D721Med (cell line): ENCODE data around the gene UBE2S.

Experiments
- DNase-seq: peaks from one replicate; pipeline ENCODE4 v3.0.0; 2011; ENCODE audit warnings: low spot score; ENCODE audit not compliant: insufficient read length
- FAIRE-seq: peaks from 2 replicates; lab custom pipeline; 2011; peaks lifted over from hg19 to GRCh38; lab: Jason Lieb, UNC
- TF ChIP-seq, protein P1 (sequence below): IDR thresholded peaks from 2 replicates; pipeline ENCODE4 v1.5.1; 2012; ENCODE audit warnings: mild to moderate bottlenecking, control low read depth; ENCODE audit not compliant: insufficient read depth; ENCODE audit errors: missing control alignments

UBE2S gene

GRCh38 chr19:55443045-55443823 lies 35.6 kb upstream of the UBE2S start, which contains the start of gene SHISA7:
TSS of gene SHISA7 (minus strand) at chr19:55443300. CDS start at chr19:55442863, 437 bp downstream.
- TF ChIP-seq, protein P1, sequence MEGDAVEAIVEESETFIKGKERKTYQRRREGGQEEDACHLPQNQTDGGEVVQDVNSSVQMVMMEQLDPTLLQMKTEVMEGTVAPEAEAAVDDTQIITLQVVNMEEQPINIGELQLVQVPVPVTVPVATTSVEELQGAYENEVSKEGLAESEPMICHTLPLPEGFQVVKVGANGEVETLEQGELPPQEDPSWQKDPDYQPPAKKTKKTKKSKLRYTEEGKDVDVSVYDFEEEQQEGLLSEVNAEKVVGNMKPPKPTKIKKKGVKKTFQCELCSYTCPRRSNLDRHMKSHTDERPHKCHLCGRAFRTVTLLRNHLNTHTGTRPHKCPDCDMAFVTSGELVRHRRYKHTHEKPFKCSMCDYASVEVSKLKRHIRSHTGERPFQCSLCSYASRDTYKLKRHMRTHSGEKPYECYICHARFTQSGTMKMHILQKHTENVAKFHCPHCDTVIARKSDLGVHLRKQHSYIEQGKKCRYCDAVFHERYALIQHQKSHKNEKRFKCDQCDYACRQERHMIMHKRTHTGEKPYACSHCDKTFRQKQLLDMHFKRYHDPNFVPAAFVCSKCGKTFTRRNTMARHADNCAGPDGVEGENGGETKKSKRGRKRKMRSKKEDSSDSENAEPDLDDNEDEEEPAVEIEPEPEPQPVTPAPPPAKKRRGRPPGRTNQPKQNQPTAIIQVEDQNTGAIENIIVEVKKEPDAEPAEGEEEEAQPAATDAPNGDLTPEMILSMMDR: no peak

GRCh38 chr19:55442372-55442961 lies 34.9 kb upstream of the UBE2S start:
- FAIRE-seq (no peak), DNase-seq (no peak)
- TF ChIP-seq, protein P1: no peak

More at GRCh38 chr19:55443045-55443823, 35.6 kb upstream of the UBE2S start, which contains the start of gene SHISA7:
- DNase-seq: no peak
- FAIRE-seq: no peak

DNA sequence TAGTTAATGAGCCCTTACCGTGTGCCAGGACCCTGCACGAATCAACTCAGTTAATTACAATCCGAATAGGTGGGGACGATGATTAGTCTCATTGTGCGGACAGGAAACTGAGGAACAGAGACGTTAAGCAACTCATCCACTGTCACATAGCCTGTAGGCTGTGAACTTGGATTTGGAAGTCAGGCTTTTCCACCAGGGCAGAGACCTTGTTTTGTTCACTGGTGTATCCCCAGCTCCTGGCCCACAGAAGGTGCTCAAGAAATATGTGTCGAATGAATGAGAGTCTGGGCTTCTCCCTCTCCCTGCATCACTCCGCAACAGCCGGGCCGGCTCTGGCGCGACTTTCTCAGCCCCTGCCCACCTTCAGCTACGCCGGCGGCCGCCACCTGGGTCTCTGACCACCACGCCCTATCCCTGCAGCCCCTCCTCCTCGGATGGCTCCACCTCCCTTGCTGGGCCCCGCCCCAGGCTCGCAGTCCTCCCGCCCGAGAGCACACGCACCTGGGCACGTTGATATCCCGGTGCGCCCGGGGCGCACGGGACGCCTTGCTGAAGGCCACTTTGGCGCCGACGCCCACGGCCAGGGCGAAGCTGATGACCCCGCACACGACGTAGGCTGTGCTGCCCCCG lies 34.2 kb upstream of the UBE2S start:
- no peak for FAIRE-seq
- DNase-seq: no peak
- TF ChIP-seq, protein P1: no peak

DNA sequence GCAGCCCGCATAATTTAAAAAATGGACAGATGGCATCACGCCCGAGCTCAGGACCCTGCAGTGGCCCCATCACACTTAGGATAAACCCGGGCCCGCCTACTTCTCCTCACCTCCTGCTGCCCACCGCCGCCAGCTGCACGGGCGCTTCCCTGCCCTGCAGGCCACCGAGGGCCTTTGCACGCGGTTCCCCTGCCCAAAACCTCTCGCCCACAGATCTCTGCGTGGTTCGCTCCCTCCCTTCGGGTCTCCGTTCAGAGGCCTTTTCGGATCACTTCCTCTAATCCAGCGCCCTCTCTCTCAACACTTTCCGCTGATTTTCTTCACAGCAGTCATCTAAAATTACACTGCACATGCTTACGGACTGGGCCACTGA lies 33.7 kb upstream of the UBE2S start:
- DNase-seq (no peak), FAIRE-seq (no peak)

DNA sequence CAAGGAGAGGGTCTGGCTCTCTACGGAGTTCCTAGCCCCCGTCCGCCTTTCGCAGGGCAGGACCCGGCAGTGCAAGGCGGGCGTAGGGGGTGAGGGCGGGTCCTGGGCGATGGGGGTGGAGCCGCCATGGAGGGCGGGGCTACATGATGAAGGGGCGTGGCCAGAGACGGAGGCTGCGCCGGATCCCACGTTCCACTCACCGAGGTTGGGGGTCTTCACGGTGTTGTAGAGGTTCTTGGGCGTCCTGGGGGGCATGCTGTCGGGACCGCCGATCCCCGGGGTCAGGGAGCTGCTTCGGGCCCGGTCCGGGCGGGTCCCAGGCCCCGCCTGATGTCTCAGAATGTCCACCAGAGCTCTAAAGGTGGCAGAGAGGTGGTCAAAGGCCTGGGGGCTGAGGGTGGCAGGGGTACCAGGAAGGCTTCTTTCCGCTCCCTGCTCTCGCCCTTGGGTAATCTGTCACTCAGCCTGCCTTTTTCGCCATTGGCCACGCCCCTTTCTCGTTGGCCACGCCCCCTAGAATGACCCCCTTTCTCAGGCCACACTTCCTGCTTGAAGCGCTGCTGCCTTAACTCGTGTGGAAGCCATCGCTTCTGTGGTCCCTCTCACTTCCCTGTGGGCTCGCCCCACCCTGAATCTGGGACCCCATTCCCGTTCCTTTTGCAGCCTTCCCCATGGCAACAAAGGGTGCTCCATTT lies 33.0 kb upstream of the UBE2S start:
- TF ChIP-seq, protein P1: no peak
- FAIRE-seq: no peak
- no peak for DNase-seq

More for the DNA sequence above, 33.7 kb upstream of the UBE2S start:
- TF ChIP-seq, protein P1: no peak

DNA sequence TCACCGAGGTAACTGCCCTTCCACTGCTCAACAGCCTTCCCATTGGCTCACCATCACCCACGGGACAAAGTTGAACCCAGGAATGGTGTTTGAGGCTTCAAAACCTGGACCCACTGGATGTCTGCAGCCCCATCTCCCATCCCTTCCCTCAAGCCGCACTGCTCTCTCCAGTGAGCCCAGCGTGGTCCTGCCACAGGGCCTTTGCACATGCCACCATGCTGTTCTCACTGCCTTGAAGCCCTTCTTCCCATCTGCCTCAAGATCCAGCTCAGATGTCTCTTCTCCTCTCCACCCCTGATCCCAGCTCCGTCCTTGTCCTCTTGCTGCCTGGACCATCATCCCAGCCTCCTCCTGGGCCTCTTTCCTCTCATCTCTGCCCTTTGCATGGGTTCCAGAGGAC lies 31.5 kb upstream of the UBE2S start:
- FAIRE-seq: no peak
- TF ChIP-seq, protein P1: no peak
- DNase-seq: no peak
